H9 (cell line): ENCODE data around the gene CCT3. TPM values are rescaled to one million over a fixed set of nuclear protein-coding genes. Genes with fewer than 3 reads are reported as not detected.

Source experiments
- DNase-seq: peaks from one replicate; pipeline ENCODE4 v3.0.0-alpha.2; 2017
- H2AFZ ChIP-seq: one replicate; pipeline ENCODE4 v1.6.1; 2013; ENCODE audit warnings: mild to moderate bottlenecking, low read length, control low read depth, moderate library complexity
- H2AK5ac ChIP-seq: 2 replicates; pipeline ENCODE4 v1.6.1; 2013; ENCODE audit warnings: low read length, control low read depth, mixed read lengths; ENCODE audit not compliant: insufficient read length
- H2BK120ac ChIP-seq: one replicate; pipeline ENCODE4 v1.6.1; 2013; ENCODE audit warnings: low read depth, mild to moderate bottlenecking, low read length, control low read depth, inconsistent platforms; ENCODE audit not compliant: poor library complexity, severe bottlenecking
- H2BK12ac ChIP-seq: 2 replicates; pipeline ENCODE4 v1.6.1; 2013; ENCODE audit warnings: low read length, control low read depth, mixed read lengths, low read depth; ENCODE audit not compliant: insufficient read length
- H2BK15ac ChIP-seq: 2 replicates; pipeline ENCODE4 v1.6.1; 2013; ENCODE audit warnings: low read depth, low read length, control low read depth
- H2BK20ac ChIP-seq: one replicate; pipeline ENCODE4 v1.6.1; 2013; ENCODE audit warnings: low read depth, mild to moderate bottlenecking, low read length, control low read depth, inconsistent platforms; ENCODE audit not compliant: poor library complexity, severe bottlenecking
- H2BK5ac ChIP-seq: 2 replicates; pipeline ENCODE4 v1.6.1; 2013; ENCODE audit warnings: low read length, control low read depth, mixed read lengths; ENCODE audit not compliant: insufficient read length
- H3K14ac ChIP-seq: 2 replicates; pipeline ENCODE4 v1.6.1; 2013; ENCODE audit warnings: low read length, control low read depth; ENCODE audit not compliant: insufficient read depth
- H3K18ac ChIP-seq: 2 replicates; pipeline ENCODE4 v1.6.1; 2013; ENCODE audit warnings: low read depth, mild to moderate bottlenecking, mixed read lengths, low read length, control low read depth; ENCODE audit not compliant: insufficient read length
- H3K23ac ChIP-seq: 2 replicates; pipeline ENCODE4 v1.6.1; 2013; ENCODE audit warnings: low read length, control low read depth, mixed read lengths, low read depth; ENCODE audit not compliant: insufficient read length
- H3K23me2 ChIP-seq: 2 replicates; pipeline ENCODE4 v1.6.1; 2013; ENCODE audit warnings: low read depth, mild to moderate bottlenecking, mixed read lengths, low read length, control low read depth; ENCODE audit not compliant: insufficient read length, poor library complexity, severe bottlenecking
- H3K27ac ChIP-seq: 2 replicates; pipeline ENCODE4 v1.5.1; 2013; ENCODE audit warnings: low read length, control low read depth, mixed read lengths, low read depth; ENCODE audit not compliant: insufficient read length
- H3K27me3 ChIP-seq: 2 replicates; pipeline ENCODE4 v1.6.1; 2013; ENCODE audit warnings: low read length, control low read depth, inconsistent platforms; ENCODE audit not compliant: insufficient read depth
- H3K4ac ChIP-seq: 2 replicates; pipeline ENCODE4 v1.6.1; 2013; ENCODE audit warnings: low read depth, mild to moderate bottlenecking, control low read depth, inconsistent platforms, low read length, moderate library complexity
- H3K4me1 ChIP-seq: 2 replicates; pipeline ENCODE4 v1.6.1; 2013; ENCODE audit warnings: low read length, control low read depth, inconsistent platforms; ENCODE audit not compliant: insufficient read depth
- H3K4me2 ChIP-seq: 2 replicates; pipeline ENCODE4 v1.6.1; 2013; ENCODE audit warnings: low read length, control low read depth, mixed read lengths; ENCODE audit not compliant: insufficient read length, insufficient read depth
- H3K56ac ChIP-seq: 2 replicates; pipeline ENCODE4 v1.6.1; 2013; ENCODE audit warnings: low read depth, mild to moderate bottlenecking, mixed read lengths, low read length, control low read depth; ENCODE audit not compliant: insufficient read length
- H3K79me1 ChIP-seq: 2 replicates; pipeline ENCODE4 v1.6.1; 2013; ENCODE audit warnings: low read depth, mild to moderate bottlenecking, moderate library complexity, low read length, control low read depth, inconsistent platforms; ENCODE audit not compliant: insufficient read depth, poor library complexity, severe bottlenecking
- H3K79me2 ChIP-seq: 2 replicates; pipeline ENCODE4 v1.6.1; 2013; ENCODE audit warnings: low read length, control low read depth, inconsistent platforms; ENCODE audit not compliant: insufficient read depth
- H3K9ac ChIP-seq: 2 replicates; pipeline ENCODE4 v1.6.1; 2013; ENCODE audit warnings: low read length, control low read depth, mixed read lengths; ENCODE audit not compliant: insufficient read length; ENCODE audit errors: extremely low read depth
- H3K9me3 ChIP-seq: one replicate; pipeline ENCODE4 v1.6.1; 2013; ENCODE audit warnings: low read depth, low read length, inconsistent platforms; ENCODE audit not compliant: control insufficient read depth
- H3T11ph ChIP-seq: one replicate; pipeline ENCODE4 v1.6.1; 2013; ENCODE audit warnings: mild to moderate bottlenecking, low read length, control low read depth, inconsistent platforms
- H4K20me1 ChIP-seq: one replicate; pipeline ENCODE4 v1.6.1; 2013; ENCODE audit not compliant: control insufficient read depth, insufficient read length, insufficient read depth
- H4K5ac ChIP-seq: 2 replicates; pipeline ENCODE4 v1.6.1; 2013; ENCODE audit warnings: low read depth, mild to moderate bottlenecking, mixed read lengths, low read length, control low read depth; ENCODE audit not compliant: insufficient read length
- H4K8ac ChIP-seq: replicated peaks from 2 replicates; pipeline ENCODE4 v1.6.1; 2013; ENCODE audit warnings: low read length, control low read depth, mixed read lengths, low read depth; ENCODE audit not compliant: insufficient read length
- H4K91ac ChIP-seq: 2 replicates; pipeline ENCODE4 v1.6.1; 2013; ENCODE audit warnings: low read depth, mild to moderate bottlenecking, moderate library complexity, mixed read lengths, low read length, control low read depth; ENCODE audit not compliant: insufficient read length
- H3K27ac Mint-ChIP-seq, 3 experiments: 2 replicates in 2 of 3; 3 replicates in 1 of 3; pipeline ENCODE4 v1.8.0; 2020 to 2021; ENCODE audit warnings: mixed read lengths in 3 of 3, mild to moderate bottlenecking in 1 of 3, moderate library complexity in 1 of 3
- H3K27me3 Mint-ChIP-seq: 2 replicates; pipeline ENCODE4 v1.8.0; 2021; ENCODE audit warnings: low read depth, mild to moderate bottlenecking, moderate library complexity, mixed read lengths
- H3K36me3 Mint-ChIP-seq, 3 experiments: 2 replicates in 2 of 3; 3 replicates in 1 of 3; pipeline ENCODE4 v1.8.0; 2020 to 2021; ENCODE audit warnings: low read depth in 3 of 3, mixed read lengths in 3 of 3; ENCODE audit not compliant: insufficient read depth in 1 of 3
- H3K4me1 Mint-ChIP-seq, 2 experiments: 2 replicates each; pipeline ENCODE4 v1.8.0; 2020; ENCODE audit warnings: mixed read lengths in 2 of 2
- H3K4me3 Mint-ChIP-seq, 2 experiments: 2 replicates in 1 of 2; 3 replicates in 1 of 2; pipeline ENCODE4 v1.8.0; 2020 to 2021; ENCODE audit warnings: mild to moderate bottlenecking in 2 of 2, mixed read lengths in 2 of 2, moderate library complexity in 1 of 2
- H3K9me3 Mint-ChIP-seq, 2 experiments: 2 replicates in 1 of 2; 3 replicates in 1 of 2; pipeline ENCODE4 v1.8.0; 2020; ENCODE audit warnings: mild to moderate bottlenecking in 2 of 2, mixed read lengths in 2 of 2, moderate library complexity in 1 of 2
- CTCF ChIP-seq: fragments of 200-600 bp; sonication (generic); conservative IDR thresholded peaks from 3 replicates; pipeline ENCODE4 v1.8.0; 2021; ENCODE audit warnings: antibody characterized with exemption, mild to moderate bottlenecking
- WGBS: extraction: QIAGEN DNeasy Blood & Tissue Kit; methylation state at CpG from one replicate; pipeline ENCODE4 v1.1.7; 2013; ENCODE audit warnings: missing lambda C conversion rate, low lambda C conversion rate, mixed read lengths; ENCODE audit not compliant: insufficient read length; ENCODE audit errors: extremely low coverage; 5-methylcytosine and 5-hydroxymethylcytosine counted together
- total RNA-seq: library from RNA; stranded (reverse); gene quantifications from 2 replicates; pipeline ENCODE4 v1.2.1, GENCODE V29; 2021

CCT3 gene
- total RNA-seq, 1 experiment from 2014 or later: 524 TPM

- TF ChIP-seq CTCF: no peak
- no peak overlapping the region for H4K5ac ChIP-seq
- H3K23ac ChIP-seq: no peak overlapping the region
- Mint-ChIP-seq H3K4me1 (peaks cover 10 to 18% of the 10 kb centered on the region in 2 experiments), H3K4me3 (peak overlapping the region in 1 of 2 experiments; percentile 9; a peak in 1 of 5 replicates), H3K36me3 (peaks cover 4 to 15% (median 4%) of the 10 kb centered on the region in 3 experiments; a peak in 5 of 7 replicates), H3K9me3 (no peaks in the 10 kb centered on the region; a peak in 1 of 5 replicates), H3K27me3 (peaks cover under 1% of the 10 kb centered on the region), H3K27ac (no peak overlapping the region)
- H3K79me2 ChIP-seq: no peaks in the 10 kb centered on the region
- no peak overlapping the region for H3K4me2 ChIP-seq
- no peak overlapping the region for H2AFZ ChIP-seq
- H3K23me2 ChIP-seq: peaks cover 8% of the 10 kb centered on the region
- H3K14ac ChIP-seq: no peak overlapping the region
- H3K56ac ChIP-seq: no peak overlapping the region
- H2AK5ac ChIP-seq: no peak overlapping the region
- H3K4ac ChIP-seq: no peak overlapping the region
- H3K27me3 ChIP-seq: no peaks in the 10 kb centered on the region; the same call in 1 of the 2 replicates
- no peaks in the 10 kb centered on the region for H3K79me1 ChIP-seq
- no peak overlapping the region for H3K27ac ChIP-seq
- no peak overlapping the region for H2BK15ac ChIP-seq
- no peak for DNase-seq
- H3K18ac ChIP-seq: no peak overlapping the region
- H2BK12ac ChIP-seq: no peak overlapping the region
- H3K4me1 ChIP-seq: no peaks in the 10 kb centered on the region; the same call in 1 of the 2 replicates
- H2BK20ac ChIP-seq: no peak overlapping the region
- no peak overlapping the region for H4K8ac ChIP-seq
- no peak overlapping the region for H3K9ac ChIP-seq
- H3T11ph ChIP-seq: no peak overlapping the region
- H3K9me3 ChIP-seq: no peaks in the 10 kb centered on the region
- H4K91ac ChIP-seq: no peak overlapping the region
- H4K20me1 ChIP-seq: no peaks in the 10 kb centered on the region
- H2BK120ac ChIP-seq: no peak overlapping the region
- no CpG with 5 or more reads among the region's 9 CpGs for WGBS
- H2BK5ac ChIP-seq: no peak overlapping the region
These were observed 44.2 kb downstream of the CCT3 start for GRCh38 chr1:156293895-156294294.
